Keratinocyte (primary cell): ENCODE results near the gene FBH1. TPM values are rescaled to one million over a fixed set of nuclear protein-coding genes. Genes with fewer than 3 reads are reported as not detected.

Experiments used
- DNase-seq: peaks from one replicate; pipeline ENCODE4 v3.0.0-alpha.2; 2011; ENCODE audit warnings: low read depth, missing footprints, low spot score
- FAIRE-seq: peaks from 2 replicates; lab custom pipeline; 2011; peaks lifted over from hg19 to GRCh38; lab: Jason Lieb, UNC
- H2AFZ ChIP-seq: 2 replicates; pipeline ENCODE4 v1.6.0; 2012; ENCODE audit warnings: low read length, control low read depth, inconsistent platforms; ENCODE audit not compliant: control insufficient read depth
- H3K27ac ChIP-seq: 2 replicates; pipeline ENCODE4 v1.5.1; 2011; ENCODE audit warnings: low read length; ENCODE audit not compliant: control insufficient read depth, insufficient read depth
- H3K27me3 ChIP-seq: 3 replicates; pipeline ENCODE4 v1.6.0; 2011; ENCODE audit warnings: low read length; ENCODE audit not compliant: control insufficient read depth, insufficient read depth; ENCODE audit errors: extremely low read depth
- H3K36me3 ChIP-seq, 2 experiments: 2 replicates in 1 of 2; 3 replicates in 1 of 2; pipeline ENCODE4 v1.5.1; 2011; ENCODE audit warnings: low read length in 2 of 2, mild to moderate bottlenecking in 1 of 2; ENCODE audit not compliant: control insufficient read depth in 2 of 2, insufficient read depth in 2 of 2; ENCODE audit errors: extremely low read depth in 1 of 2
- H3K4me1 ChIP-seq: 3 replicates; pipeline ENCODE4 v1.5.1; 2011; ENCODE audit warnings: low read length; ENCODE audit not compliant: control insufficient read depth, insufficient read depth; ENCODE audit errors: extremely low read depth
- H3K4me2 ChIP-seq: 3 replicates; pipeline ENCODE4 v1.6.0; 2011; ENCODE audit warnings: low read depth, low read length; ENCODE audit not compliant: control insufficient read depth, insufficient read depth; ENCODE audit errors: extremely low read depth
- H3K4me3 ChIP-seq, 3 experiments: fragments of 200-600 bp in 1 of 3; sonication (generic) in 1 of 3; 2 replicates in 2 of 3; 3 replicates in 1 of 3; pipeline ENCODE4 v1.5.1; 2011 to 2016; ENCODE audit warnings: low read length in 3 of 3, mild to moderate bottlenecking in 3 of 3, control low read depth in 2 of 3, inconsistent platforms in 1 of 3, low read depth in 1 of 3, mixed read lengths in 1 of 3, mixed run types in 1 of 3, moderate library complexity in 1 of 3; ENCODE audit not compliant: control insufficient read depth in 2 of 3, insufficient read depth in 2 of 3; ENCODE audit errors: extremely low read depth in 1 of 3
- H3K79me2 ChIP-seq: 2 replicates; pipeline ENCODE4 v1.6.0; 2012; ENCODE audit warnings: low read length; ENCODE audit not compliant: control insufficient read depth, insufficient read depth
- H3K9ac ChIP-seq: 3 replicates; pipeline ENCODE4 v1.6.0; 2011; ENCODE audit warnings: low read length; ENCODE audit not compliant: control insufficient read depth, insufficient read depth; ENCODE audit errors: extremely low read depth
- H3K9me1 ChIP-seq: 3 replicates; pipeline ENCODE4 v1.6.0; 2011; ENCODE audit warnings: low read length; ENCODE audit not compliant: control insufficient read depth, insufficient read depth; ENCODE audit errors: extremely low read depth
- H3K9me3 ChIP-seq: 2 replicates; pipeline ENCODE4 v1.5.1; 2012; ENCODE audit warnings: low read depth, low read length; ENCODE audit not compliant: control insufficient read depth
- H4K20me1 ChIP-seq: 3 replicates; pipeline ENCODE4 v1.6.0; 2011; ENCODE audit warnings: low read length; ENCODE audit not compliant: control insufficient read depth, insufficient read depth; ENCODE audit errors: extremely low read depth
- EZH2 ChIP-seq: IDR thresholded peaks from one replicate; pipeline ENCODE4 v1.6.1; 2012; ENCODE audit warnings: inconsistent platforms, mild to moderate bottlenecking, low read length, moderate library complexity
- dilution Hi-C: fragments of 300-500 bp; cut with MboI; formaldehyde crosslinking; loops from one replicate; pipeline ENCODE4 v1.7.0; 2020; ENCODE audit warnings: low sequenced_read_pairs; ENCODE audit not compliant: extremely low pct_ligation_motif_present
- polyA plus RNA-seq, 5 experiments: library from polyadenylated mRNA; depleted of rRNA in 3 of 5; stranded (reverse) in 3 of 5; stranded (forward) in 1 of 5; unstranded in 1 of 5; fragments of >200 nt; gene quantifications; 1 replicate in 1 of 5; 2 replicates in 3 of 5; 3 replicates in 1 of 5; pipeline versions ENCODE4 v1.2.1 to v1.2.3, GENCODE V29; 2011 to 2012; ENCODE audit warnings: missing spikeins in 2 of 5, low read depth in 1 of 5, low replicate concordance in 1 of 5
- TF ChIP-seq, protein P1 (sequence below), 3 experiments: IDR thresholded peaks in 1 of 3; conservative IDR thresholded peaks in 1 of 3; optimal IDR thresholded peaks in 1 of 3; 2 replicates in 2 of 3; 3 replicates in 1 of 3; pipeline versions ENCODE3 to v1.5.1; 2011; ENCODE audit warnings: low read length in 3 of 3, mild to moderate bottlenecking in 3 of 3, moderate library complexity in 2 of 3, control low read depth in 1 of 3, inconsistent platforms in 1 of 3; ENCODE audit not compliant: insufficient read depth in 2 of 3; ENCODE audit errors: extremely low read depth in 1 of 3

Gene FBH1
- polyA plus RNA-seq, 1 donor (not counting 4 experiments of a cell fraction or from before 2014, with no cell fraction given) = 61.8 TPM

DNA sequence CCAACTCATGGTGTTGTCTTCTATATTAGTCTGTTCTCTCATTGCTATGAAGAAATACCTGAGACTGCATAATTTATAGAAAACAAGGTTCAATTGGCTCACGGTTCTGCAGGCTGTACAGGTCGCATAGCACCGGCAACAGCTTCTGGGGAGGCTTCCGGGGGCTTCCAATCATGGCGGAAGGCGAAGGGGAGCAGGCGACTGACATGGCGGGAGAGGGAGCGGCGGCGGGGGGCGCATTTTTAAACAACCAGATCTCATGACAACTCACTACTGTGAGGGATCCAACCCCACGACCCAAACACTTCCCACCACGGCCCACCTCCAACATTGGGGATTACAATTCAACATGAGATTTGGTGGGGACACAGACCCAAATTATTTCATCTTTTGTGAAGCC, 48.1 kb upstream of the FBH1 start:
- H3K4me3 ChIP-seq = no peak overlapping the region
- no peaks in the 10 kb centered on the region for H3K36me3 ChIP-seq
- H4K20me1 ChIP-seq = no peaks in the 10 kb centered on the region
- no peaks in the 10 kb centered on the region for H3K9me1 ChIP-seq
- no peak for TF ChIP-seq EZH2
- TF ChIP-seq, protein P1, sequence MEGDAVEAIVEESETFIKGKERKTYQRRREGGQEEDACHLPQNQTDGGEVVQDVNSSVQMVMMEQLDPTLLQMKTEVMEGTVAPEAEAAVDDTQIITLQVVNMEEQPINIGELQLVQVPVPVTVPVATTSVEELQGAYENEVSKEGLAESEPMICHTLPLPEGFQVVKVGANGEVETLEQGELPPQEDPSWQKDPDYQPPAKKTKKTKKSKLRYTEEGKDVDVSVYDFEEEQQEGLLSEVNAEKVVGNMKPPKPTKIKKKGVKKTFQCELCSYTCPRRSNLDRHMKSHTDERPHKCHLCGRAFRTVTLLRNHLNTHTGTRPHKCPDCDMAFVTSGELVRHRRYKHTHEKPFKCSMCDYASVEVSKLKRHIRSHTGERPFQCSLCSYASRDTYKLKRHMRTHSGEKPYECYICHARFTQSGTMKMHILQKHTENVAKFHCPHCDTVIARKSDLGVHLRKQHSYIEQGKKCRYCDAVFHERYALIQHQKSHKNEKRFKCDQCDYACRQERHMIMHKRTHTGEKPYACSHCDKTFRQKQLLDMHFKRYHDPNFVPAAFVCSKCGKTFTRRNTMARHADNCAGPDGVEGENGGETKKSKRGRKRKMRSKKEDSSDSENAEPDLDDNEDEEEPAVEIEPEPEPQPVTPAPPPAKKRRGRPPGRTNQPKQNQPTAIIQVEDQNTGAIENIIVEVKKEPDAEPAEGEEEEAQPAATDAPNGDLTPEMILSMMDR (optimal IDR thresholded peaks at IDR 0.05 in 1 of 3, IDR thresholded peaks at IDR 0.05 in 1 of 3, conservative IDR thresholded peaks at IDR 0.05 in 1 of 3; ENCODE audit: extremely low read depth in 1 of 3, insufficient read depth in 2 of 3, low read length in 3 of 3) = no peak
- no peak overlapping the region for H3K4me2 ChIP-seq
- no peaks in the 10 kb centered on the region for H3K9me3 ChIP-seq
- H3K9ac ChIP-seq = no peak overlapping the region
- no peak for DNase-seq
- H3K27me3 ChIP-seq = no peaks in the 10 kb centered on the region
- H3K4me1 ChIP-seq = no peaks in the 10 kb centered on the region
- H2AFZ ChIP-seq = no peak overlapping the region
- dilution Hi-C loops = no loop called here
- no peak for FAIRE-seq
- H3K27ac ChIP-seq = no peak overlapping the region
- H3K79me2 ChIP-seq = no peaks in the 10 kb centered on the region

DNA sequence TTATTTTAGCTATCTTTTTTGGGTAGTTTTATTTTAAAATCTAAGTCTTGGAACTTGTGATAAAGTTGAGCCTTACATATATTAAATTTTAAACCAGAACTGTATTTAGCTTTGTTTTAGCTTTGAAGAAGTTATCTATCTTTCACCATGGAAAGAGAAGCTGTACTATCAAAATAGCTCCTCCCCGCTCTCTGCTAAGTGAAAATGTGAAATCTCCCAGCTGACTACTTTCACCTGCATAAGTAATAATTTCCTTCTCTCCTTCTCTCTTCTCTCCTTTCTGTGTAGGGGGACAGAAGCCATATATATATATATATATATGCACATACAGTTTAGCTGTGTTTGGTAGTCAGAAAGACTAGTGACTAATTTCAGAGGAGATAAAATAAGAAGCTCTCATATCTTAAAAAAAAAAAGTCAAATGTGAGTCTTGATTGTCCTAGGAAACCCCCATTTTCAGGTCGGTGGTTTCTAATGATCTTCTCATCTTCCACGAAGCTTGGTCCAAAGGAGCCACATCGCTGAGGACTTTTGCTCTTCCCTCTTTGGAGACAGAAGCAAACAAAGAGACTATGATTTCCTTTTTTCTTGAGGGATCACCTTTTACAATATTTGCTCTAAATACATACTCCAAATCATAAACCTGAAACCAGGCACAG, 46.2 kb upstream of the FBH1 start:
- Histone ChIP-seq H2AFZ (no peak overlapping the region), H3K9ac (no peak overlapping the region), H3K9me1 (no peaks in the 10 kb centered on the region), H3K4me1 (no peaks in the 10 kb centered on the region), H3K27me3 (no peaks in the 10 kb centered on the region), H4K20me1 (no peaks in the 10 kb centered on the region), H3K4me3 (no peak overlapping the region), H3K79me2 (no peaks in the 10 kb centered on the region), H3K36me3 (no peaks in the 10 kb centered on the region), H3K4me2 (no peak overlapping the region), H3K27ac (no peak overlapping the region), H3K9me3 (no peaks in the 10 kb centered on the region)
- no peak for FAIRE-seq
- dilution Hi-C loops = no loop called here
- DNase-seq = no peak
- no peak for TF ChIP-seq EZH2
- TF ChIP-seq, protein P1 (optimal IDR thresholded peaks at IDR 0.05 in 1 of 3, IDR thresholded peaks at IDR 0.05 in 1 of 3, conservative IDR thresholded peaks at IDR 0.05 in 1 of 3; ENCODE audit: extremely low read depth in 1 of 3, insufficient read depth in 2 of 3, low read length in 3 of 3) = no peak
